Vagina (tissue), 2 donors: ENCODE data around the gene UACA.

Source experiments
- POLR2A ChIP-seq, 2 donors: fragments of 450-650 bp; IDR thresholded peaks; one replicate each; pipeline ENCODE4 v1.6.1; 2017; ENCODE audit warnings: antibody characterized with exemption in 2 of 2, mild to moderate bottlenecking in 2 of 2, moderate library complexity in 2 of 2
- TF ChIP-seq, protein P1 (sequence below), 3 experiments: fragments of 450-650 bp in 2 of 3; fragments of 200-600 bp in 1 of 3; sonication (generic) in 1 of 3; IDR thresholded peaks; one replicate each; pipeline ENCODE4 v1.5.1; 2017 to 2019; ENCODE audit warnings: antibody characterized with exemption in 3 of 3, mild to moderate bottlenecking in 2 of 3, moderate library complexity in 2 of 3

DNA sequence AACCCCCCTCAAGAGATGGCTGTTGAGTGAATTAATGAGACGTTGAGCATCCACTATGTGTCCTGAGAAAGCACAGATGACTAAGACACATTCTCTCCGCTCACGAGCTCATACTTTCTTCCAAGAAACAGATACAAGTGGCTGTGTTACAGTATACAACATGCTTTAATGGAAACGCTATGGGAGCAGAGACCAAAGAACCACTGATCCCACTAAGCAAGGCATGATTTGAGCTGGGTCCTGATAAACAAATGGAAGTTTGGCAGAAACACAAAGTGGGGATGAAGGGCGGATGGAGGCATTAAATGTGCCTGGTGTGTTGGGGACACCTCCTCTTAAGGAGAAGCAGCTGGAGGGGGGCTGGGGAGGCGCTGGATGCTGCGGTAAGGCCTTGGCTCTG, 129.4 kb downstream of the UACA start:
- TF ChIP-seq, protein P1, sequence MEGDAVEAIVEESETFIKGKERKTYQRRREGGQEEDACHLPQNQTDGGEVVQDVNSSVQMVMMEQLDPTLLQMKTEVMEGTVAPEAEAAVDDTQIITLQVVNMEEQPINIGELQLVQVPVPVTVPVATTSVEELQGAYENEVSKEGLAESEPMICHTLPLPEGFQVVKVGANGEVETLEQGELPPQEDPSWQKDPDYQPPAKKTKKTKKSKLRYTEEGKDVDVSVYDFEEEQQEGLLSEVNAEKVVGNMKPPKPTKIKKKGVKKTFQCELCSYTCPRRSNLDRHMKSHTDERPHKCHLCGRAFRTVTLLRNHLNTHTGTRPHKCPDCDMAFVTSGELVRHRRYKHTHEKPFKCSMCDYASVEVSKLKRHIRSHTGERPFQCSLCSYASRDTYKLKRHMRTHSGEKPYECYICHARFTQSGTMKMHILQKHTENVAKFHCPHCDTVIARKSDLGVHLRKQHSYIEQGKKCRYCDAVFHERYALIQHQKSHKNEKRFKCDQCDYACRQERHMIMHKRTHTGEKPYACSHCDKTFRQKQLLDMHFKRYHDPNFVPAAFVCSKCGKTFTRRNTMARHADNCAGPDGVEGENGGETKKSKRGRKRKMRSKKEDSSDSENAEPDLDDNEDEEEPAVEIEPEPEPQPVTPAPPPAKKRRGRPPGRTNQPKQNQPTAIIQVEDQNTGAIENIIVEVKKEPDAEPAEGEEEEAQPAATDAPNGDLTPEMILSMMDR (IDR thresholded peaks at IDR 0.05) = no peak
- no peak for TF ChIP-seq POLR2A (IDR thresholded peaks at IDR 0.05)
